Measurements from ENCODE around the gene ADCY9.
A peak's percentile ranks its signal among the peaks of the same experiment; 100 is the strongest.

Gene ADCY9

DNA sequence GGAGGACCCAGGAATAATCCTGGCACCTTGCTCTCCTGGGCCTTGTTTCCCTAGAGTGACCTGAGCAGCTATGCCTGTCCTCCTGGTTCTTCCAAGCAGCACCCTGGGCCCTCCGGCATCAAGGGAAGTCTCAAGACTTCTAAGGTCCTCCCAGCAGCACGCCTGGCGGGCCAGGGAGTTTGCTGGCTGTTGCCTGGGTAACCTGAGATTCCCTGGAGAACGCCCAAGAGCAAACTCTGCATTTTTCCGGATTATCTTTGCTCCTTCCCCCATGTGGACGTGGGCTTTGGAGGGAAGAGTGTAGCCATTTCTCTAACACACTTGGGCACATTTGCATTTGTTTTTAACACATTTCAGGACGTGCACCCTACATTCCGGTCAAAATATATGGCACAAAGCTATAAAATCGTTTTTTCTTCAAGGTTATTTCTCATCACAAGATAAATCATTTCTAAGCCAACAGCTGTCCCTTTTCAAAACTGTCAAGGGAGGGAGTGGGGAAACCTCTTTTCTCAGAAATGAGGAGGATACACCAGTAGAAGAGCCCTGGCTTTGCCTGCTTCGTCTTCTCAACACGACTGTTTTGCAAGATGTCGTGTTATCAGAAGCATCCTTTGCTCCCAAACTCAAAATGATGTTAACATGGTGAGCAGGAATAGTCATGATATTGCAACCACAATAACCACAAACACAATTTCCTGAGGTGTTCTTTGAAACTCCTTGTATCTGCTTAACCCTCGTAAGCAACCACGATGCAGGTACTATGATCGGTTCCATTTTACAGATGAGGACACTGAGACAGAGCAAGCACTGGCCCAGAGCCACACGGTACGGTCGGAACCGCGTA lies 116.5 kb downstream of the ADCY9 start:
- peak; percentile 58 for DNase-seq

DNA sequence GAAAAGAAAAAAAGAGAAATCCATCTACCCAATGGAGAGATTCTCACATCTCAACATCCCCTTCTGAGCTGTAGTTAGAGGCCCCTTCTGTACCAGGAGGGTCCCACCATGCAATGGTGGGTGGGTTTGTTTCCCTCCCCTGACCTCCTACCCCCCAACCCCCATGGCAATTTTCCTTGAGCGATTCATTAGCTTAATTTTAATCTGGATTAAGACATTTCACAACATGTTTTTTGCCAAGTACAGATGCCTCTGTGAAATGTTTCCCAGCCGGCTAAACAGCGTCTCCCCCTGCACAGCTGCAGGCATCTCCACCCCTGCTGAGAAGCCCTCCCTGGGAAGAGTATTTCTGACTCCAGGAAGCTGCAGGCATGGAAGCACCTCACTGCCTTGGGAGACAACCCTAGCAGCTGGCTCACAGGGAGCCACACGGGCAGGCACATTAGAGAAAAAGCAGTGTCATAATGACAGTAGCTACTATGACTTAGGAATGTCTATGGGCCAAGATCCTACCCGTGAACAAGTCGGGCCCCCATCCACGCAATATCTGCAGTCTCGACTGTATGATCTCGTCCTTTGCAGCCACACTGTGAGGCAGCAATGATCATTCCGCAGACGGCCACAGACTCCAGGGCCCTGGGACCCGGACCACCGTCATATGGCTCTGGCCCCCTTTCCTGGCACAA lies 117.3 kb downstream of the ADCY9 start:
- no peak for DNase-seq

DNA sequence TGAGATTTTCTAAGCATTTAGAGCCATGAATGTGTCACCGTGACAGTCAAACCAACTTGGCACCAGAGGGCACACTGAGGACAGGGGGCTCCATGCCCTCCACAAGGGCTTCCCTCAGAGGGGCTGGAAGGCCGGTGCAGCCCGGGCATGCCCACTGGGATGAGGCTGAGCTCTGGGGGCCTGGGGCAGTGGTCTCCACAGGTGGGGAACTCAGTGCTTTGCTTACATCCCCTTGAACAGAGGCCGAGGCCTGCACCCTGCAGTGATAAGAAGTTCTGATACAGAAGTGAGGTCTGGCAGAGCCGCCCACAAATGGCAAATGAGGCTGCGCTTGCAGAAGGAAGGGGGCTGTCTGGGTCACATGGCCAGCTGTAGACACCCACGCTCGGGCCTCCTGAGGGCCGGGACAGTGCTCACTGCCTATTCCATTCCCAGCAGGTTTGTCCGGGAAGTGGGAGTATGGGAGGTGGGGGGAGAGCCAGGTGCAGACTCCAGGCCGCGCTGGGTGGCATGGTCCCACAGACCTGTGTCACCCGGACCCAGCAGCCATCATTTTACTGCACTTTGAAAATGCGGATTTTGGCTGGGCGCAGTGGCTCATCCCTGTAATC lies 118.9 kb downstream of the ADCY9 start:
- no peak for DNase-seq

DNA sequence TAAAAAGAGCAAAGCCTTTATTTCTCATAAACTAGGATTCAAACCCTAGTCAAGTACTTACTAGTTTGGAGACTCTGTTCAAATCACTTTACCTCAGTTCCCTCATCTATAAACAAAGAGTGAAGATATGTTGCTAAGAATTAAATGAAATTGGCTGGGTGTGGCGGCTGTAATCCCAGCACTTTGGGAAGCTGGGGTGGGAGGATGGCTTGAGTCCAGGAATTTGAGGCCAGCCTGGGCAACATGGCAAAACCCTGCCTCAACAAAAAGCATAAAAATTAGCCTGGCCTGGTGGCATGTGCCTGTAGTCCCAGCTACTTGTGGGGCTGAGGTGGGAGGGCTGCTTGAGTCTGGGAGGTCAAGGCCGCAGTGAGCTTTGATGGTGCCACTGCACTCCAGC lies 121.2 kb downstream of the ADCY9 start:
- DNase-seq = no peak

DNA sequence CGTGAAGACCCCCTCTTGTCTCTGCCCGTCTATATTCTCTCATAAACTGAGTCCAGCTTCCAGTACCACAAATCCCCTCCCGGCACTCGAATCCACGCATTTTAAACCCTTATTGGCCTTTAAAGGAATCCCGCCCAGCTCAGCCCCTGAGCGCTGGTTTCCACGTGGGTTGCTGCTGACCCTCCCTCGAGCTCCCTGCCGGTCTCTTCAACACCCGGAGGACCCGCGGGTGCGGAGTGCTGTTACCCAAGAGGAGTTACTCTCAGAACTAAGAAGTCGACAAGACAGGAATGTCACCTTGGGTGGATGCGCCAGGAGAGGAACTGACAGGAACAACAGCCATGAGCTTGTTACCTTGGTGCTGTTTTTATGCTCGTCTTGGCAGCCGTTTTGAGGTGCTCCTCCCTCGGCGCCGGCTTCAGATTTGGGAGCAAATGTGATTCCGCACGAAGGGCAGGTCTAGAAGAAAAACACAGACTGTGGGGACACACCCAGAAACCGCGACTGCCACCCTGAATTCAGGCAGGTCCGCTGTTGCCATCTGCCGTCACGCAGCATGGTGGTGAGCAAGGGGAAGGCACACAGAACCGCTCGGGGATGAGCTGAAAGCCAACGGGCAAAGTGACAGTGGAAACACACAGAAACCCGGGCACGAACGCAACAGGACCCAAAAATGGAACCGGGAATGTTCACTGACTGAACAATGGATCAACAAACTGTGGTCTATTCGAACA lies 123.0 kb downstream of the ADCY9 start:
- DNase-seq = no peak

DNA sequence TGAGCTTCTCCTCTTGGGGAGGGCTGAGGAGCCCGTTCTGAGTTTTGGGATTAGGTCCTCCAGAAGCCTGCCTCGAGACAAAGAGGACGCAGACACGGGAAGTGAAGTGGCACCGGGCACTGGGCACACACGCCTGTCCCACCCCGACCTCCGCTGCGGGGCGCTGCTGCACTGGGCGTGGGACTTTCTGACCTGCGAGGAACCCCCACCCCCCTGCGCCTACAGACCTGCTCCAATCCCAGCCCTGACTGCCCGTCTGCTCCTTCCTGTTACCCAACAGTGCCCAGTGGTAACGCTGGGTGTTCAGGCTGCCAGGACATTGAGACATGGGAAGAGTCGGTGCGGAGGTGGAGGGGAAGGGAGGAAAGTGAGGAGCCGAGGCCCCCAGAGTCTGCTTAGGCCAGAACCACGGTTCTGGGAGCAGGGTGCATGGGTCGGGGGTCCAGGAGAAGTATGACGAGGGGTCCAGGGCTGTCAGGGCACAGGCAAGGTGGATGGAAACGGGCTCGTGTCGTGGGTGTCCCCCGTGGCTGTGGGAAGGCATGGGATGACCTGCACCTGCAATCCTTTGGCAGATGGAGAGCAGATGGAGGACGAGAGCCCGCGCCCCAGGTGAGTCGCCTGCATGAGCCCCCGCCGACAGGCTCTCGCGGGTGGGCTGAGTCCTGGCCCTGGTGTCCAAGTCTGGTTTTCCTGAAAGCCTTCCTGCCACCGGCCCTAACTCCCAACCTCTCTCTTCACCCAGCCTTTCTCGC lies 123.8 kb downstream of the ADCY9 start:
- DNase-seq = no peak

DNA sequence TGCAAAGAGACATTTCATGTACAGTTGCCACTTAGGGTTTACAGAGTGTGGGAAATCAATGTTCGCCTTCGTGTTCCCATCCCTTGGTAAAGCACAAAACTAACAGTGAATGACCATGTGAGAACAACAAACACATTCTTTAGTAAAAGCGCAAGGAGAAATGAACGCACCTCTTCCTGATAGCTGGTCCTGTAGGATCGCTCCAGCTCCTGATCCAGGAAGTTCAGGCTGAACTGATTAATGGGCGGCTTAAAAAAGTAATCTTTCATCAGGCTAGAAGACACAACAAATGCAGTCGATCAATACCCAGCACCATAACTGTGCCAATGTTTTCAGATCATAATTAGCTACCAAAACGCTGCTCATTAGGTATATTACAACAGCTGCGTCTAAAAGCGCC lies 127.4 kb downstream of the ADCY9 start:
- no peak for DNase-seq

DNA sequence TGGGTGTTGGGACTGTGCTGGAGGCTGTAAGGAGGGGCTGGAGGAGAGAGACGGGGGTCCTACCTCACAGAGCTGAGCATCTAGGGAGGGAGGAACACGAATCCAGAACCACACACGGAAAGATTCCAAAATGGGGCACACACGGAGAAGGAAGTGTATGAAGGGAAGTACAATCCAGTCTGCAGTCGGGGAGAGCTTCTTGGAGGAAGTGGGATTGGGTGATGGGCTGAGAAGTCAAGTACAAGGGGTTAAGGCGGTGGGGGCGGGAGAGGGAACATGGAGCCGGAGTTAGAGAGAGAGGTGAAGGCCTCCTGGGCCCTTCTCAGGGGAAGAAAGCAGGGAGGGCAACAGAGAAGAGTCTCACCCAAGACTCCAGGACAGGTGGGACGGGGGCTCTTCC lies 128.2 kb downstream of the ADCY9 start:
- no peak for DNase-seq

DNA sequence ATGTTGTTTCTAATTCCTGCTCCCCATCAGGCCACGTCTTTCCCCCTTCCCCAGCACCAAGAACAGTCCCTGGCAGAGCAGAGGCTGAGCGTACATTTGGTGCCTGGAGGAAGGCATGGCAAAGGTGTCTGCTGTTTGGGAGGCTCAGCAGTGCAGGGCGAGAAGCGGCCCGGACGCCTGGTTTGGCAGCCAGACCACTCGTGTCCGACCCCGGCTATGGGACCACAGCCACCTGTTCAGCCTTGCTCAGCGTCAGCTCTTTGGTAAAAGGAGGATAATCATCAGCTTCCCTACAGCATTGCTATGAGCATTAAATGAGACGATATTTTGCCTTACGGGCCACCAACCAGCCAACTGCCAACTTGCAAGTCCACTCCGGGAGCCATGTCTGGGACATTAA lies 129.0 kb downstream of the ADCY9 start:
- no peak for DNase-seq

DNA sequence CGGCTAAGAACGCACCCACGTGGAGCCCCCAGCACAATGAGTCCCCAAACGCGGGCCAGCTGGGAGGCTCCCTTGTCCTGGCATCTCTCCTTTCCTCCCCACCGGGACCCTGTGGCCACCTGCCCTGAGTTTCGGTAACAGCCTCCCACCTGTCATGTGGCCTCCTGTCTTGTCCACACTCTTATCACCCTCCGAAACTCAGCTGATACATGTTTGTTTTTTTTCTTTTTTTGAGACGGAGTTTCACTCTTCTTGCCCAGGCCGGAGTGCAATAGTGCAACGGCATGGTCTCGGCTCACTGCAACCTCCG lies 130.1 kb downstream of the ADCY9 start:
- DNase-seq = no peak

DNA sequence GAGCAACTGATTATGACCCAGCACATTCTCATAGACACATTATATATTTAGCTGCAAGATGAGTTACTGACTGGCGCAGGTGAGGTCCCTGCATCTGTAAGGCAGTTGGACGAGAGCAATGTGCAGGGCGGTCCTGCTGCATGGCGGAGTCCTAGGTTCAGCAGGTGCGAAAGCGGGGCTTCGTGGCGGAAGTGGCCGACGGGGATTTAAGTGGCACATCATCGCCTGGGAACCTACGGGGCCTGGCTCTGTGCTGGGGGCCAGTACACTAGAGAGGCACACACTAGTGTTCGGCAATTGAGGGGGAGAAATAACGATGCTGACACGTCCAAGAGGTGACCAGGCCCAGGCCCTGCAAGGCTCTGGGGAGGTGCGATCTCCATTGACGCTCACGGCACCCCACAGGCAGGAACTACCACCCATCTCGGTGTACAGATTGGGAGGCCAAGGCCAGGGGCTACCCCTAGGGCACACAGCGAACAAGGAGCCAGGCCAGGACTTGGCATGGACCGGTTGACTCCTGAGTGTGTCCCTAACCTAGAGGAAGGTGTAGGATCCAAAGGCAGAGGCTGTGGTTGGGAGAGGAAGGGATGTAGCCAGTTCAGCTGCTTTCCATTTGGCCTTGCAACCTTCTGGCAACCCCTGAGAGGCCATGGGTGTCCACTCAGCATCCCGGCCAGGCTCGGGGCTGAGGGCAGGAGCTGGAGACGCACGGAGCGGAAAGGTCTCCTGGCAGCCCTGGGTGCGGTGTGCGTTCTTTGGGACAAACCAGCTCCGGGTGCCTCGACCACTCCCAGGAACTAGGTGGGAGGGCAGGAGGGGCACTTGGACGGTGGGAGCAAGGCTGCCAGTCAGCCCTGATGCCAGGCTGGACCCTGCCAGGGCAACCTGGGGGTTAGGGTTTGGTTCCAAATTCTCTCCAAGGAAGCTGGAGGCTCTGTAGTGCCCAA lies 131.9 kb downstream of the ADCY9 start:
- no peak for DNase-seq

DNA sequence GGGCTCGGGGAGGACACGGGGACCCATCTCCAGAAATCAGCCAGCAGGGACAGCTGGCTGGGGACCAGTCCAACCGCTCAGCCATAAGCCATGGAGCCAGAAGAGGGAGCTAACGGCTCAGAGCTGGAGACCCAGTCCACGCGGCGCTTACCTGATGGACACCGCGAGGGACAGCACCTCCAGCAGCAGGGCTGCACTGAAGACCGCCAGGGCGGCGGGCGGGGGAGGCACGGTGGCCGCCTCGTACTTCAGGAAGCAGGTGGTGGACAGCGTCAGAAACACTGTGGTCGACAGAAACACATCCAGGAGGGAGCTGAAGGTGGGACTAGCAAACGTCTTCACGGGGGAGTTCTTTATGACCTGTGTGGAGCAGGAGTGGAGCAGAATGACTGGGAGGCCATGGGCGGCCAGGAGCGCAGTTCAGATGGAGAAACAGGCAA lies 133.1 kb downstream of the ADCY9 start:
- DNase-seq = no peak

DNA sequence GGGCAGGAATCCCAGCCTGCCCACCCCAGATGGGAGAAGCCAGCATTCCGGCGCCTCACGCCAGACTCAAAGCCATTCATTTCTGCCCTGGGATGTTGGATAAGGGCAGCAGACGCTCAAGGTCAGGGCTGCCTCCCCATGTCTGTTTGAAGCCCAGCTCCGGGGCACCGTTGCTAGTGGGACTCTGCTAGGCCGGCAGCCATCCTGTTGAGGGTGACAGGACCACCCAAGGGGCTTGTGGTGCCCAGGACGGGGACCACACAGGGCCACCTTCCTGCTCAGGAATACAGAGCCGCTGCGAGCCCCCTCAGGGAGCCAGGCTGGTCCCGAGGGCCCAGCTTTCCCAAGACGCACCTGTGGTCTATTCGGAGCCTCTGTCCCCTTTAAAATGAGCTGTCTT lies 134.0 kb downstream of the ADCY9 start:
- DNase-seq = no peak

DNA sequence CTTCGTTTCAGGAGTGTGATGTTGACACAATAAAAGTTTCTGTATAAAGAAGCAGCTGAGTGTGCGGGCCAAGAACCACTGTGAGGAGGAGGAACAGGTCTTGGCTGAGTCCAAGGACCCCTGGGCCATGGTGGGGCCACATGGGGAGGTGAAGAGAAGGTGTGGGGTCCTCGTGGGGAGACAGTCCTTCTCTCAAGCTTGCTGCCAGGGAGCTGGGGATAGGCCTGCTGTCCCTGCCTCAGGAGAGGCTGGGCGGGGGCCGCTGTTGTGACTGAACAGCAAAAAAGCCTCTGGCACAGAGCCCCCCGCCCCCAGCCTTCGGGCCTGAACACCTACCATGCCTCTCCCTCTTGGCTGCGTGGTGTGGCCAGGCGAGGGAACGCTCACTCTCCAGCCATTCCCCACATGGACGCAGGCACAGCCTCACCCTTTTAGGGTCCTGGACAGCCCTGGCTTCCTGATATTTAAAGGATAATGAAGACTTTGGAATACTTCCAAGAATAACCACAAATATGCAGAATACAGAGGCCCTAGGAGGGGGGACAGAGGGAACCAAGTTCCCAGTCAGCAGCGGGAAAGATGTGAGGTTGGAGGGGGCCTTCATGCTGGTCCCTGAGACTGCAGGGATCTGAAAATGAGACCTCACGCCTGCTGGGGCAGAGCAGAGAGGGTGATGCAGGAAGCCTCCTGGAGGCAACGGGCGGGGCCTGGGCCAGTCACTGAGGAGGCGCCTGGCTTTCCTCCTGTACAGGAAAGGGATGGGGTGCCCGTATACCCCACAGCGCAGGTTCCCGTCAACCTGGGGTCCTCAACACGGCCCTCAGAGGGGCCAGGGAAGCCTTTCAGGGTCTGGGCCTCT lies 135.8 kb downstream of the ADCY9 start:
- no peak for DNase-seq

DNA sequence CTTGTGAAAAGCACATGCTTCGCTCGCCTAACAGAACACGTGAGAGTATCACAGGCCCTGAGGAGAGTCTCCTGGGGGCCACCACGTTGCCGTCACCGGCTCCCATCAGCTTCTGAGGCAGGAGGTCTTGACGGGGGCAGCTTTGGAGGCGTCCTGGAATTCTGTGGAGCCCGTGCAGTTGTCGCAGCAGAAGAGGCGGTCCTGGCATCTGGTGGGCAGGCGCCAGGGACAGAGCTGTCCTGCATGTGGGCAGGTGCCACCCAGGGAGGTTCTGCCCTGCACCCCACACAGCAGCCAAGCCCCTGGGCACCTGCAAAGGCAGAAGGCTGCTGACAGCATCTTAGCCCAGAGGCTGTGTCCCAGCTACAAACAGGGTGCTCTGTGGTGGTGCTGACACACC lies 136.7 kb downstream of the ADCY9 start:
- no peak for DNase-seq

DNA sequence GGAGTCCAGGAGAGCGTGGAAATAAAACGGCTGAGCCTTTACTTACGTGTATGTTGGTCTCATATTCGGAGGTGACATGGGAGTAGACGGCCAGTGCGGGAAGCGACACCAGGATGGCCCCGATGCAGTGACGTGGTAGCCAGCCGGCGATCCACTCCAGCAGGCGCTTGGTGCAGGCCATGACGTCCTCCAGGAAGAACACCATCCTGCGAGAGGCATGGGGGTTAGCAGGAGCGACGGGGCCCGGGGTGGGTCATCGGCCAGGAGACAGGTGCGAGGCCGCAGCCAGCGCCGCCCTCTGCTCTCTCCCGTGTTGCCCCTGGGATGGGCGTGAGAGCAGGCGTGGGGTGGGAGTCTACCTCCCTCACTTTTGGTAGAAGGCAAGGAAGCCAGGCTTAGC lies 137.2 kb downstream of the ADCY9 start:
- no peak for DNase-seq

DNA sequence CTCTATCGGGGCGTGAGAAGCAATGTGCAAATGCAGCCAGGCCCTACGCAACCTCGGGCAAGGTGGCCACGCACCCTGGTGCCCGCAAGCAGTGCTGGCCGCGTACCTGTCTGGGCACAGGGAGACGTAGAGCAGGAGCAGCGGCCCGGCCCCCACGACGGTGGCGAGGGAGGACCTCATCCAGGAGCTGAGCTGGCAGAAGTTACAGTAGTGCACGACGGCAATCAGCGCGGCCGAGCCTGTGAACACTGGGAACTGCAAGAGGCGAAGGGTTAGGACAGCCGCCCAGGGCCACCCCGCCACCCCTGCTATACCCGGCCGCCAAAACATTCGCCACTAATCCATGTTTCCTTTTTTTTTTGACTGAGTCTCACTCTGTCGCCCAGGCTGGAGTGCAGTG lies 138.9 kb downstream of the ADCY9 start:
- no peak for DNase-seq

DNA sequence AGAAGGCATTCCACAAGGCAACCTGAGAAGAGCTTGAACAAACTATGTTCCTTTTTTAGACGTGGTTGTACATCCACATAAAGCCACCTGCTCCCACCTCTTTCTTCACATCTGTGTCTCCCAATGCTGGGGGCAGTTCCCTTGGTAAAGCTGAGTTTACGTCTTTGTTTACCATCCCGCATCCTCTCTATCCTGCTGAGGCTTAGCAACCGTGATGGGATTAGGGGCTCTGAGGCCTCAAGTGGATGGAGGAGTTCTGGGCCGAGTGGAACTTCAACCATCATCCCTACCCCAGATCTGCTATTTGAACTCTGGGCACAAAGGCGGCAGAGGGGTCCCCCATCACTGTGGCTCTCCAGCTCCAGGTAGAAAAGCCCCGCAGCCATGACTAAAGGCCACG lies 141.5 kb downstream of the ADCY9 start:
- no peak for DNase-seq

DNA sequence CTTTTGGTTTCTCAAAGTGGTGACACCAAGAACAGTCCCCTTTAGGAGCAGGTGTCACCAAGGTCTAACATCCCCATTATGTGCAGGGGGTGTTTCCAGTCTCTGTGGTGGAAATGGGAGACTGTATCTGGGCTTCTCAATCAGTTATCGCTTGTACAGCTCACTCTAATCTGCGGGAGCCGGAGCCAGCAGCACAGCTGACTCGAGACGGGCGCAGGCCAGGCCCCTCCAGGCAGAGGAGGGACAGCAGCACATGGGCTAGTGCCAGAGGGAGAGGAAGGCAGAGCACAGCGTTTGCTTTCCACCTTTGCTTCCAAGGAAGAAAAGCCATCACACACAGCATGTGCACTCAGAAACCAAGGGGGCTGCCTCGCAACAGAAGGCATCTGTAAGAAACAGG lies 144.5 kb downstream of the ADCY9 start:
- no peak for DNase-seq

DNA sequence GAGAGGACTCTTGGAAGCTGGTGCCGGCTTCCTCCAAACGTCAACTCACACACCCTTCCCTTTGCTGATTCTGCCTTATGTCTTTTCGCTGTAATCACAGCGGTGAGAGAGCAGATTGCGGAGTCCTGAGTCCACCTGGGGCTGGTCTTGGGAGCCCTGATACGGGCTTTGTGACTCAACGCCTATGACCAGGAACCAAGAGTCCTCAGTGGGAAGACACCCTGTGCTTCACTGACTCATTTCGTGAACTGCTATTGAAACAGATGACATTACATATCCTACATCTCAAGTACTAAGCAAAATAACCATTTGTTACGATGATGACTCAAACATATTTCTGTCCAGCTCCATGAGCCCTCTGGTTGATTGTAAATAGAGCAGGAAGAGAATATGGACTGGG lies 145.0 kb downstream of the ADCY9 start:
- no peak for DNase-seq

DNA sequence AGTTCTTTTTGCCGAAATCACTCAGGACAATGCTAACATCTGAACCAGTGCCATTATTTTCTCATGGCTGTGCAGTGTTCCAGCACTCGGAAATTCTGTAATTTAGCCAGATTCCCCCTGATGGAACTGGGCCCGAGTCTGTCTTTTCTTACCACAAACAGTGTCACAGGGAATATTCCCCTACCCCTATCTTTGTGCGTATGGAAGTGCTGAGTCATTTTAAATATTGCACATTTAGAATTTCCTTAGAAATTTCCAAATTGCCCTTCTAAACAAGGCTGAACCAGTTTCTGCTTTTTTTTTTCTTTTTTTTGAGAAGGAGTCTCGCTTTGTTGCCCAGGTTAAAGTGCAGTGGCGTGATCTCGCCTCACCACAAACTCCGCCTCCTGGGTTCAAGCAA lies 147.7 kb downstream of the ADCY9 start:
- no peak for DNase-seq
